ENCODE measurements around the gene BBS7. TPM values are rescaled to one million over a fixed set of nuclear protein-coding genes. Genes with fewer than 3 reads are reported as not detected.

BBS7 gene
- total and polyA plus RNA-seq, 7 donors, result 8.4 to 14.6 (median 12.7) TPM

GRCh38 chr4:121792966-121793365, 77.3 kb downstream of the BBS7 start:
- no peaks in the 10 kb centered on the region for H3K27me3 ChIP-seq
- H3K36me3 ChIP-seq, result no peaks in the 10 kb centered on the region
- intact Hi-C loops (cut with DNase I), result no loop called here
- no peaks in the 10 kb centered on the region for H3K4me1 ChIP-seq
- H3K27ac ChIP-seq, result no peak overlapping the region
- DNase-seq, result no peak
- no peaks in the 10 kb centered on the region for H3K9me3 ChIP-seq
- TF ChIP-seq, protein P1, sequence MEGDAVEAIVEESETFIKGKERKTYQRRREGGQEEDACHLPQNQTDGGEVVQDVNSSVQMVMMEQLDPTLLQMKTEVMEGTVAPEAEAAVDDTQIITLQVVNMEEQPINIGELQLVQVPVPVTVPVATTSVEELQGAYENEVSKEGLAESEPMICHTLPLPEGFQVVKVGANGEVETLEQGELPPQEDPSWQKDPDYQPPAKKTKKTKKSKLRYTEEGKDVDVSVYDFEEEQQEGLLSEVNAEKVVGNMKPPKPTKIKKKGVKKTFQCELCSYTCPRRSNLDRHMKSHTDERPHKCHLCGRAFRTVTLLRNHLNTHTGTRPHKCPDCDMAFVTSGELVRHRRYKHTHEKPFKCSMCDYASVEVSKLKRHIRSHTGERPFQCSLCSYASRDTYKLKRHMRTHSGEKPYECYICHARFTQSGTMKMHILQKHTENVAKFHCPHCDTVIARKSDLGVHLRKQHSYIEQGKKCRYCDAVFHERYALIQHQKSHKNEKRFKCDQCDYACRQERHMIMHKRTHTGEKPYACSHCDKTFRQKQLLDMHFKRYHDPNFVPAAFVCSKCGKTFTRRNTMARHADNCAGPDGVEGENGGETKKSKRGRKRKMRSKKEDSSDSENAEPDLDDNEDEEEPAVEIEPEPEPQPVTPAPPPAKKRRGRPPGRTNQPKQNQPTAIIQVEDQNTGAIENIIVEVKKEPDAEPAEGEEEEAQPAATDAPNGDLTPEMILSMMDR (IDR thresholded peaks at IDR 0.05), result no peak
- no peak for TF ChIP-seq POLR2A (IDR thresholded peaks at IDR 0.05)
- TF ChIP-seq EP300 (IDR thresholded peaks at IDR 0.05), result no peak
- no peak for TF ChIP-seq POLR2AphosphoS5 (IDR thresholded peaks at IDR 0.05)
- H3K4me3 ChIP-seq, result no peak overlapping the region
- WGBS, 2 donors, result 81 to 90% methylated on average over 2 of the region's 2 CpGs

- Histone ChIP-seq H3K9me3 (no peaks in the 10 kb centered on the region), H3K4me3 (no peak overlapping the region), H3K27ac (no peak overlapping the region), H3K4me1 (no peaks in the 10 kb centered on the region), H3K36me3 (no peaks in the 10 kb centered on the region), H3K27me3 (no peaks in the 10 kb centered on the region)
- DNase-seq, result no peak
- WGBS, 2 donors, result 83 to 85% methylated on average over 5 of the region's 5 CpGs
- intact Hi-C loops (cut with DNase I), result no loop called here
- TF ChIP-seq POLR2A (IDR thresholded peaks at IDR 0.05), result no peak
- TF ChIP-seq, protein P1 (IDR thresholded peaks at IDR 0.05), result no peak
- no peak for TF ChIP-seq EP300 (IDR thresholded peaks at IDR 0.05)
- TF ChIP-seq POLR2AphosphoS5 (IDR thresholded peaks at IDR 0.05), result no peak
These were observed 78.8 kb downstream of the BBS7 start for GRCh38 chr4:121791481-121791880.

DNA sequence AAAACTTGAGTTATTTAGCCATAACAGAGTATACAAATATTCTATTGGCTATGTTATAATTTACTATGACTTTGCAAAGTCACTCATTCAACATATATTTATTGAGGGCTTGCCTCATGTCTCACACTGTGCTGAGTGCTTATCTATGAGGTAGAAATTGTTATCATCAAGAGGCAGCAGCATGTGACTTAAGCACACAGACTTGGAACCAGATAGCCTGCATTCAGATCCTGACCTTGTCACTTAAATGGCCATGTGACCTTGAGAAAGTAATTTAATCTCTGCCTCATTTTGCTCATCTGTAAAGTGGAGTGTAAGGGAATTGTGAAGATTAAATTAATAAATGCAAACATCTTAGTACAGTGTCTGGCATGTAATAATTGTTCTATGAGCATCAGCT, 79.3 kb downstream of the BBS7 start:
- intact Hi-C loops (cut with DNase I), result no loop called here
- H3K27me3 ChIP-seq, result no peaks in the 10 kb centered on the region
- no peaks in the 10 kb centered on the region for H3K9me3 ChIP-seq
- no peak for TF ChIP-seq POLR2A (IDR thresholded peaks at IDR 0.05)
- no peak for TF ChIP-seq EP300 (IDR thresholded peaks at IDR 0.05)
- TF ChIP-seq, protein P1 (IDR thresholded peaks at IDR 0.05), result no peak
- TF ChIP-seq POLR2AphosphoS5 (IDR thresholded peaks at IDR 0.05), result no peak
- H3K36me3 ChIP-seq, result no peaks in the 10 kb centered on the region
- no peak for DNase-seq
- no peak overlapping the region for H3K27ac ChIP-seq
- H3K4me3 ChIP-seq, result no peak overlapping the region
- H3K4me1 ChIP-seq, result no peaks in the 10 kb centered on the region

- no peaks in the 10 kb centered on the region for H3K36me3 ChIP-seq
- no peak for TF ChIP-seq POLR2AphosphoS5 (IDR thresholded peaks at IDR 0.05)
- no peak for TF ChIP-seq EP300 (IDR thresholded peaks at IDR 0.05)
- TF ChIP-seq POLR2A (IDR thresholded peaks at IDR 0.05), result no peak
- 72 to 73% methylated on average over 3 of the region's 3 CpGs for WGBS, 2 donors
- H3K27me3 ChIP-seq, result no peaks in the 10 kb centered on the region
- intact Hi-C loops (cut with DNase I), result no loop called here
- no peak overlapping the region for H3K27ac ChIP-seq
- H3K9me3 ChIP-seq, result no peaks in the 10 kb centered on the region
- peaks cover 0 to 4% (median 0%) of the 10 kb centered on the region in 4 donors for H3K4me1 ChIP-seq
- no peak overlapping the region for H3K4me3 ChIP-seq
- DNase-seq, result no peak
These were observed 80.1 kb downstream of the BBS7 start for GRCh38 chr4:121789960-121790829.

GRCh38 chr4:121789455-121789854, 80.8 kb downstream of the BBS7 start:
- intact Hi-C loops (cut with DNase I), result no loop called here
- Histone ChIP-seq H3K4me3 (no peak overlapping the region), H3K36me3 (no peaks in the 10 kb centered on the region), H3K27me3 (no peaks in the 10 kb centered on the region), H3K4me1 (peaks cover 0 to 7% (median 0%) of the 10 kb centered on the region in 4 donors), H3K27ac (no peak overlapping the region), H3K9me3 (no peaks in the 10 kb centered on the region)
- no peak for TF ChIP-seq EP300 (IDR thresholded peaks at IDR 0.05)
- no peak for TF ChIP-seq POLR2A (IDR thresholded peaks at IDR 0.05)
- TF ChIP-seq POLR2AphosphoS5 (IDR thresholded peaks at IDR 0.05), result no peak
- TF ChIP-seq, protein P1 (IDR thresholded peaks at IDR 0.05), result no peak
- 83 to 90% methylated on average over 1 of the region's 1 CpG for WGBS, 2 donors
- no peak for DNase-seq

All from sigmoid colon (tissue), 7 donors.